HepG2 (cell line): ENCODE results near the gene PLEKHA6. TPM values are rescaled to one million over a fixed set of nuclear protein-coding genes. Genes with fewer than 3 reads are reported as not detected.

Experiments
- BRF2 ChIP-seq: sonication (generic); formaldehyde crosslinking; IDR thresholded peaks from 2 replicates; pipeline ENCODE4 v1.8.1; 2022; ENCODE audit warnings: mild to moderate bottlenecking, missing genetic modification reagents
- EED ChIP-seq: sonication (generic); formaldehyde crosslinking; IDR thresholded peaks from 2 replicates; pipeline ENCODE4 v1.5.0; 2020; ENCODE audit warnings: mild to moderate bottlenecking, missing genetic modification reagents
- GABPB1 ChIP-seq: IDR thresholded peaks from 2 replicates; pipeline ENCODE4 v1.6.1; 2016; ENCODE audit warnings: mild to moderate bottlenecking, missing genetic modification reagents, moderate library complexity, missing compliant biosample characterization
- HMG20A ChIP-seq: IDR thresholded peaks from 2 replicates; pipeline ENCODE4 v1.6.1; 2016; ENCODE audit warnings: borderline replicate concordance
- IKZF1 ChIP-seq: fragments of 450-650 bp; IDR thresholded peaks from 2 replicates; pipeline ENCODE4 v1.7.1; 2016
- JUND ChIP-seq: sonication (generic); formaldehyde crosslinking; IDR thresholded peaks from 2 replicates; pipeline ENCODE4 v1.8.0; 2022; ENCODE audit warnings: mild to moderate bottlenecking, missing genetic modification reagents
- MIXL1 ChIP-seq: IDR thresholded peaks from 2 replicates; pipeline ENCODE4 v1.6.1; 2016
- PAXIP1 ChIP-seq: sonication (generic); formaldehyde crosslinking; conservative IDR thresholded peaks from 2 replicates; pipeline ENCODE4 v1.4.0; 2020; ENCODE audit warnings: mild to moderate bottlenecking, missing genetic modification reagents, moderate library complexity
- PCBP1 ChIP-seq: fragments of 200-400 bp; formaldehyde crosslinking; IDR thresholded peaks from 2 replicates; pipeline ENCODE4 v1.6.1; 2017; ENCODE audit warnings: mild to moderate bottlenecking, low read depth, low read length, borderline replicate concordance
- PLRG1 ChIP-seq: fragments of 450-650 bp; conservative IDR thresholded peaks from 2 replicates; pipeline ENCODE4 v1.6.1; 2016
- ZNF207 ChIP-seq: fragments of 450-650 bp; IDR thresholded peaks from 2 replicates; pipeline ENCODE4 v1.6.1; 2016; ENCODE audit warnings: antibody characterized with exemption, borderline replicate concordance
- ZNF772 ChIP-seq: sonication (generic); formaldehyde crosslinking; IDR thresholded peaks from 2 replicates; pipeline ENCODE4 v1.5.0; 2020; ENCODE audit warnings: mild to moderate bottlenecking, missing genetic modification reagents
- ZNF792 ChIP-seq: IDR thresholded peaks from 2 replicates; pipeline ENCODE4 v1.6.1; 2016
- ZSCAN30 ChIP-seq: sonication (generic); formaldehyde crosslinking; IDR thresholded peaks from 2 replicates; pipeline ENCODE4 v1.5.0; 2020; ENCODE audit warnings: mild to moderate bottlenecking, missing genetic modification reagents
- polyA plus RNA-seq, 8 experiments: library from polyadenylated mRNA; depleted of rRNA in 3 of 8; stranded (reverse) in 7 of 8; unstranded in 1 of 8; fragments of >200 nt; fragmentation: Illumina TruSeq in 4 of 8; extraction: Trizol in 4 of 8; gene quantifications; 2 replicates each; pipeline versions ENCODE4 v1.2.1 to v1.2.3, GENCODE V29; 2011 to 2016; ENCODE audit warnings: low read depth in 4 of 8, missing spikeins in 1 of 8, mixed read lengths in 1 of 8; ENCODE audit not compliant: insufficient read depth in 1 of 8
- total RNA-seq, 5 experiments: library from RNA; depleted of rRNA; stranded (reverse); fragments of >200 nt; fragmentation: Illumina TruSeq; extraction: Trizol; gene quantifications; 2 replicates each; pipeline ENCODE4 v1.2.3, GENCODE V29; 2016; ENCODE audit warnings: low read depth in 1 of 5
- TF ChIP-seq, protein P1 (sequence below): sonication (generic); formaldehyde crosslinking; IDR thresholded peaks from 2 replicates; pipeline ENCODE4 v1.5.1; 2020; ENCODE audit warnings: mild to moderate bottlenecking, missing genetic modification reagents, moderate library complexity
- TF ChIP-seq, protein P2 (sequence below): sonication (generic); formaldehyde crosslinking; IDR thresholded peaks from 2 replicates; pipeline ENCODE4 v1.4.0; 2020; ENCODE audit warnings: mild to moderate bottlenecking, missing genetic modification reagents, borderline replicate concordance
- TF ChIP-seq, protein P3 (sequence below): sonication (generic); formaldehyde crosslinking; IDR thresholded peaks from 2 replicates; pipeline ENCODE4 v1.4.0; 2020; ENCODE audit warnings: missing genetic modification reagents, low read depth, mild to moderate bottlenecking, borderline replicate concordance

PLEKHA6 gene
- total and polyA plus RNA-seq, 2 of the 13 experiments (the other 11 are each of a cell fraction or from before 2014, with no cell fraction given) = 5.3 to 11.4 TPM

DNA sequence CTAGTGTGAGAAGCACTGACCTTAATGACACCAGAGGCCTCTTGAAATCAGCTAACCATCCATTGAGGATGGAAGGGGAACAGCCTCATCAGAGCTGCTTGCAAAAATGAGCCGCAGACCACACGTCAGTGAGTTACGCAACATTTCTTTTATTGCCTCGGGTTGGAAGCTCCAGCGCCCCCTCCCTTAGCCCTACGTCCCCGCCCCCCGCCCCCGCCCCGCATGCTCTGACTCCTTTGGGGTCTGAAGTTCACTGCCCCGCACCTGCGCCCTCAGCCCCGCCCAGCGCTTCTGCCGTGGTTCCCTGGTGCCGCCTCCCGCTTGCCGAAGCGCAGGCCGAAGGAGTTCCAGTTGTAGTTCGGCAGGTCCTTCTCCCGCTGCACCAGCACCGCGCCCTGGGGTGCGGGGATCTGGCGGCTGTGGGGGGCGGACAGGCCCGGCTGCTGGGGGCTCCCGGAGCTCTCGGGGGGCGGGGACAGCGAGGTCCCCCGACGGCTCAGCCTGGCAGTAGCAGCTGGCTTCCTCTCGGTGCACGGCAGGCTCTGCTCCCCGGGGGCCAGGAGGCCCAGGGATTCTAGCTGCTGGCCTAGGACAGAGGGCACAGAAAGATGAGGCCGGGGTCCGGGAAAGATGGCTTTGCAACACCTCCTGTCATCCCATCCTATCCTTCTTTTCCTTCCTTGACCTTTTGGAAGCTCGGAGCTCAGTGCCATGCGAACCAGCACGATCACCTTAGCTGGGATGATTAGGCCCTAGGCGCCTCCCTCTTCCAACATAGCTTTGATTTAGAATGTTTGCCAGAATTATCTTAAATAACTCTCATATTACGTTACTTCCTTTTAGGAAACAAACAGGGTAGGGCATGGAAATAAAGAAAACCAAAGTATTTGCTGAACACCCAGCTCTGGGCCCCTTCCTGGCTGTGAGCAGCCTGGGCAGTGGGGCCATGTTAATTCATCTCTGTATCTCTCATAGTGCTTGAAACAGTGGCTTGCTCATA lies 169.2 kb downstream of the PLEKHA6 start (continued):
- TF ChIP-seq, protein P1, sequence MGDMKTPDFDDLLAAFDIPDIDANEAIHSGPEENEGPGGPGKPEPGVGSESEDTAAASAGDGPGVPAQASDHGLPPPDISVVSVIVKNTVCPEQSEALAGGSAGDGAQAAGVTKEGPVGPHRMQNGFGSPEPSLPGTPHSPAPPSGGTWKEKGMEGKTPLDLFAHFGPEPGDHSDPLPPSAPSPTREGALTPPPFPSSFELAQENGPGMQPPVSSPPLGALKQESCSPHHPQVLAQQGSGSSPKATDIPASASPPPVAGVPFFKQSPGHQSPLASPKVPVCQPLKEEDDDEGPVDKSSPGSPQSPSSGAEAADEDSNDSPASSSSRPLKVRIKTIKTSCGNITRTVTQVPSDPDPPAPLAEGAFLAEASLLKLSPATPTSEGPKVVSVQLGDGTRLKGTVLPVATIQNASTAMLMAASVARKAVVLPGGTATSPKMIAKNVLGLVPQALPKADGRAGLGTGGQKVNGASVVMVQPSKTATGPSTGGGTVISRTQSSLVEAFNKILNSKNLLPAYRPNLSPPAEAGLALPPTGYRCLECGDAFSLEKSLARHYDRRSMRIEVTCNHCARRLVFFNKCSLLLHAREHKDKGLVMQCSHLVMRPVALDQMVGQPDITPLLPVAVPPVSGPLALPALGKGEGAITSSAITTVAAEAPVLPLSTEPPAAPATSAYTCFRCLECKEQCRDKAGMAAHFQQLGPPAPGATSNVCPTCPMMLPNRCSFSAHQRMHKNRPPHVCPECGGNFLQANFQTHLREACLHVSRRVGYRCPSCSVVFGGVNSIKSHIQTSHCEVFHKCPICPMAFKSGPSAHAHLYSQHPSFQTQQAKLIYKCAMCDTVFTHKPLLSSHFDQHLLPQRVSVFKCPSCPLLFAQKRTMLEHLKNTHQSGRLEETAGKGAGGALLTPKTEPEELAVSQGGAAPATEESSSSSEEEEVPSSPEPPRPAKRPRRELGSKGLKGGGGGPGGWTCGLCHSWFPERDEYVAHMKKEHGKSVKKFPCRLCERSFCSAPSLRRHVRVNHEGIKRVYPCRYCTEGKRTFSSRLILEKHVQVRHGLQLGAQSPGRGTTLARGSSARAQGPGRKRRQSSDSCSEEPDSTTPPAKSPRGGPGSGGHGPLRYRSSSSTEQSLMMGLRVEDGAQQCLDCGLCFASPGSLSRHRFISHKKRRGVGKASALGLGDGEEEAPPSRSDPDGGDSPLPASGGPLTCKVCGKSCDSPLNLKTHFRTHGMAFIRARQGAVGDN (CRISPR knock-in tag) = peak; percentile 78
- TF ChIP-seq ZNF207 = no peak
- TF ChIP-seq EED (CRISPR knock-in tag) = no peak
- no peak for TF ChIP-seq JUND (CRISPR knock-in tag)
- TF ChIP-seq PLRG1 = no peak
- TF ChIP-seq GABPB1 (CRISPR knock-in tag) = peak; percentile 64; the same call in 1 of the 2 replicates
- TF ChIP-seq ZNF772 = no peak
- TF ChIP-seq, protein P2, sequence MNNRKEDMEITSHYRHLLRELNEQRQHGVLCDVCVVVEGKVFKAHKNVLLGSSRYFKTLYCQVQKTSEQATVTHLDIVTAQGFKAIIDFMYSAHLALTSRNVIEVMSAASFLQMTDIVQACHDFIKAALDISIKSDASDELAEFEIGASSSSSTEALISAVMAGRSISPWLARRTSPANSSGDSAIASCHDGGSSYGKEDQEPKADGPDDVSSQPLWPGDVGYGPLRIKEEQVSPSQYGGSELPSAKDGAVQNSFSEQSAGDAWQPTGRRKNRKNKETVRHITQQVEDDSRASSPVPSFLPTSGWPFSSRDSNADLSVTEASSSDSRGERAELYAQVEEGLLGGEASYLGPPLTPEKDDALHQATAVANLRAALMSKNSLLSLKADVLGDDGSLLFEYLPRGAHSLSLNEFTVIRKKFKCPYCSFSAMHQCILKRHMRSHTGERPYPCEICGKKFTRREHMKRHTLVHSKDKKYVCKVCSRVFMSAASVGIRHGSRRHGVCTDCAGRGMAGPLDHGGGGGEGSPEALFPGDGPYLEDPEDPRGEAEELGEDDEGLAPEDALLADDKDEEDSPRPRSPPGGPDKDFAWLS (CRISPR knock-in tag) = no peak
- peak; percentile 26; the same call in 1 of the 2 replicates for TF ChIP-seq PAXIP1
- TF ChIP-seq HMG20A (CRISPR knock-in tag) = no peak
- TF ChIP-seq ZSCAN30 (CRISPR knock-in tag) = no peak
- no peak for TF ChIP-seq ZNF792 (CRISPR knock-in tag)
- TF ChIP-seq, protein P3, sequence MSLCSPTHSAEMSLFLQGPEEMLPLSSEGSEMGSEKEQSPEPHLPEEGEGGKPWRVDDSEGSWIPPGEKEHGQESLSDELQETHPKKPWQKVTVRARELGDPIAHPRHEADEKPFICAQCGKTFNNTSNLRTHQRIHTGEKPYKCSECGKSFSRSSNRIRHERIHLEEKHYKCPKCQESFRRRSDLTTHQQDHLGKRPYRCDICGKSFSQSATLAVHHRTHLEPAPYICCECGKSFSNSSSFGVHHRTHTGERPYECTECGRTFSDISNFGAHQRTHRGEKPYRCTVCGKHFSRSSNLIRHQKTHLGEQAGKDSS (CRISPR knock-in tag) = no peak
- no peak for TF ChIP-seq BRF2 (CRISPR knock-in tag)
- no peak for TF ChIP-seq IKZF1
- no peak for TF ChIP-seq PCBP1
- no peak for TF ChIP-seq MIXL1 (CRISPR knock-in tag)
